GM13977 (cell line): ENCODE data around the gene TBC1D3B.
A peak's percentile ranks its signal among the peaks of the same experiment; 100 is the strongest.
"Not testable (repeated sequence)": the region's sequence is repeated elsewhere in the genome, so short reads cannot be mapped to it uniquely, and the experiment has no call there.

Source experiments
- DNase-seq: peaks from one replicate; pipeline ENCODE4 v3.0.0; 2012; ENCODE audit warnings: low spot score
- in situ Hi-C: fragments of 300-500 bp; cut with MboI; formaldehyde crosslinking; loops from one replicate; pipeline ENCODE4 v1.12.0; 2022; ENCODE audit warnings: low sequenced_read_pairs, low pct_unique_long_range_greater_than_20kb, mixed read lengths, inconsistent platforms; ENCODE audit not compliant: unreplicated experiment
- TF ChIP-seq, protein P1 (sequence below): IDR thresholded peaks from 2 replicates; pipeline ENCODE4 v1.5.1; 2012; ENCODE audit warnings: mild to moderate bottlenecking, control low read depth; ENCODE audit not compliant: insufficient read depth; ENCODE audit errors: extremely low read depth, missing control alignments

TBC1D3B gene

DNA sequence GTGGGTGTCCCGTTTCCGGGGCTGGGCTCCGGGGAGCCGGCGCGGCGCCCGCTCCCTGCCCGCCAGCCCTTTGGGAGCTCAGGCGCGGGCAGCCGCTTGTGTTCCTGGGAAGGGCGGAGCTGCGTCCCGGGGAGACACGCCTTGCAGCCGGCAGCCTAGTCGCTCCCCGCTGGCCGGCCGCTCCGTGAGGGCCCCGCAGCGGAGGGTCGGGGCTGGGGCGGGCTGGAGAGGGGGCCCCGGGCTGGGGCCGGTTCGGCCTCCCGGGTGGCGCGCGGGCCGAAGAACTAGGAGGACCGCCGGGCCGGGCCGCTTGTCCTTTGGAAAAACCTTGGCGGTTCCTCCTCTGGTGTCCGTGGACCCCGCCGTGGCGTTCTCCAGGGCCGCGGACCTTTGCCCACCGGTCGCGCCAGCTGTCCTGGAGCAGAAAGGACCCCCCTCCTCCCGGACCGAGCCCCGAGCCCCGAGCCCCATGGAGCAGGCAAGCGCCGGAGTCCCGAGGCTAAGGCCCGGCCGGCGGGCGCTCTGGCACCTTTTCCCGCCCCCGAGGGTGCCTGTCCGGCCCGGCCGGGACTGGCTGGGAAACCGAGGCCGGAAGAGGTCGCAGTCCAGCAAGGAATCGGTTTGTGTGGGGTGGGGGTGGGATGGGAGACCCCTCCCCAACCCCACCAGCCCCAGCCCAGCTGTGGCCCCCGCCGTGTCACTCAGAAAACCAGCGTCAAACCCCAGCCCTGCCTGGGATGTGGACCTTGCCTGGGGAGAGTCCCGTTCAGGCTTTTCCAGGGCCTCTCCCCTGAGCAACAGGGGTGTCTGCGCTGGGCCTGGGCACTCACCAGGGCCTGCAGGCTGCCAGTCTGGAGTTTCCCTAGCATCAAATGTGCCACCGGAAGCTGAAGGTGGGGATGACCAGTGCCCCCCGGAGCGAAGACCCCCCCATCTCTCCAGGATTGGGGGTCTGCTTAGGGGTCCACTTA is 6.8 kb upstream of the TBC1D3B start:
- in situ Hi-C loops: no loop called here
- peak; percentile 62 for DNase-seq
- TF ChIP-seq, protein P1, sequence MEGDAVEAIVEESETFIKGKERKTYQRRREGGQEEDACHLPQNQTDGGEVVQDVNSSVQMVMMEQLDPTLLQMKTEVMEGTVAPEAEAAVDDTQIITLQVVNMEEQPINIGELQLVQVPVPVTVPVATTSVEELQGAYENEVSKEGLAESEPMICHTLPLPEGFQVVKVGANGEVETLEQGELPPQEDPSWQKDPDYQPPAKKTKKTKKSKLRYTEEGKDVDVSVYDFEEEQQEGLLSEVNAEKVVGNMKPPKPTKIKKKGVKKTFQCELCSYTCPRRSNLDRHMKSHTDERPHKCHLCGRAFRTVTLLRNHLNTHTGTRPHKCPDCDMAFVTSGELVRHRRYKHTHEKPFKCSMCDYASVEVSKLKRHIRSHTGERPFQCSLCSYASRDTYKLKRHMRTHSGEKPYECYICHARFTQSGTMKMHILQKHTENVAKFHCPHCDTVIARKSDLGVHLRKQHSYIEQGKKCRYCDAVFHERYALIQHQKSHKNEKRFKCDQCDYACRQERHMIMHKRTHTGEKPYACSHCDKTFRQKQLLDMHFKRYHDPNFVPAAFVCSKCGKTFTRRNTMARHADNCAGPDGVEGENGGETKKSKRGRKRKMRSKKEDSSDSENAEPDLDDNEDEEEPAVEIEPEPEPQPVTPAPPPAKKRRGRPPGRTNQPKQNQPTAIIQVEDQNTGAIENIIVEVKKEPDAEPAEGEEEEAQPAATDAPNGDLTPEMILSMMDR: no peak

DNA sequence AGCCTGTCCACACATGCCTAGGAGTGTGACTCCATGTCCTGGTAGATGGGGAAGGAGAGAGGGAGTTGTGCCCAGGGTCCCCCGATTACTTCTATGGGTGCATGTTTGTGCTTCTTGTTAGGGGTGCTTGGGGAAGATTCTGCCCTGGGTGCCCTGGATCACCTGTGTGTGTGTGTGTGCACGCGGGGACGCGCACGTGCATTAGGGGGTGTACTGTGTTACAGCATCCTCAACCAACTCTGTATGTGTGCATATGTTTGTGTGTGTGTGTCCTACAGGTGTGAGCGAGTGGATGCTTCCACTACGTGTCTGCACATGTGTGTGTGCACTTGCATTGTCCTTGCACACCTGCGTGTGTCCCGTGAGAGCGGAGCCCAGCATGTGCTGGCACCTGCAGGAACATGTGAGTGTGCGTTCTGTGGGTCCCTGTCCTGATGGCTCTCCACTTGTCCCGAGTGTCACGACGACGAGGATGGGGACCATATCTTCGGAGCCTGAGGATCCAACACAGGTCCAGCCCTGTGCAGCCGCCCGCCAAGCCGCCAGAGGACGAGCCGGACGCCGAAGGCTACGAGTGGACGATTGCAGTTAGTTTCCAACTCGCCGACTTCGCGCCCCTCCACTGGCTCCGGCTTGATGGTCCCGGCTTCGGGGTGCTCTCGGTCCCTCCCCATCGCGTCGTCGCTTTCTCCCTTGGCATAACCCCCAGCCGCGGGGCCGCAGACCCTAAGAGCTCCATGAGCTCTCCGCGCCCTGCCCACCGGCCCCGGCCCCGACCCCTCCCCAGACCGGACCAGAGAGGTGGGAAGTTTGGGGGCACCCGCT is 6.0 kb upstream of the TBC1D3B start:
- in situ Hi-C loops: no loop called here
- TF ChIP-seq, protein P1: no peak
- DNase-seq: no peak

DNA sequence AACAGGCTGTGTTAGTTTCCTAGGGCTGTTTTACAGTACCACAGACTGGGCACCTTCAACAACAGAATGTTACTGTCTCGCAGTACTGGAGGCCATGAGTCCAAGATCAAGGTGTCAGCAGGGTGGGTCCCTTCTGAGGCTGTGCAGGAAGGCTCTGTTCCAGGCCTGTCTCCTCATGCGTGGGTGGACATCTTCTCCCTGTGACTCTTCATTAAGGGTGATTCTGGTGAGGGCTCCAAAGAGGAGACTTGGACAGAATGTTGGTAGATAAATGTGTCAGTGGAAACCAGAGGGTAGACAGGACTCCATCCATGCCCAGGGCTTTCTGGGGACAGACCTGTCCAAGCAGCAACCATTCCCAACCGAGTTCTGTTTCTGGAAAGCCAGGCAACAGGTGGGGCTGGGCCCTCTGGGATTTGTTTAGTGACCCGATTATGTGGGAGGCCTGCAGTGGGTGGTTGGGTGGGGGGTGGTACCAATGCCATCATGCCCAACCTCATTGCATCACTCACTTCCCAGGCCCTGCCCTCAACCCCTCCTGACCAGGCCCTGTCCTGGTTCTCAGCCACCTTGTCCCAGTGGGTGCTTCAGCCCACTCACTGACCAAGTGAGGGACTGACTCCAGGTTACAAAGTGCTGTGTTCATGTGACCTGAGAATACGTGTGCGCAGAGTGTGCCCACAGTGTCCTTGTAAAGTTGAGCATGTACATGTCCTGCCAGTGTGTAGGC is 5.2 kb upstream of the TBC1D3B start:
- DNase-seq, in situ Hi-C loops: not testable (repeated sequence)

DNA sequence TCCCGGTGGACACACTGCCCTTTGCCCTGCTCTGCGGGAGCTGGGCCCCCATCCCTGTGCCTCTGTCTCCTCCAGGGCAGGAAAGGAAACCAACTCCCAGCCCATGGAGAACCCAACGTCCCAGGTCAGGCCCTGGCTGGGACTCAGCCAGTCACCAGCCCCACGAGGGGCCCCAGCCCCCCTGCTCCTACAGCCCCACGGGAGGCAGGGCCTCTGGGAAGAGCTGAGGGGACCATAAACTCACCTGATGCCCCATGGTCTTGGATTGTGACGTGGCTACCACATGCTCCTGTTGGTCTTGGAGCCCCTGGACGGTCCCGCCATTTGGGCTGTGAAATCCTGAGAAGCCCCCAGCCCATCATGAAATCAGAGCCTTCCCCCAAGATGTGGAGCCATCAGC is 7.6 kb downstream of the TBC1D3B start:
- in situ Hi-C loops, DNase-seq: not testable (repeated sequence)

DNA sequence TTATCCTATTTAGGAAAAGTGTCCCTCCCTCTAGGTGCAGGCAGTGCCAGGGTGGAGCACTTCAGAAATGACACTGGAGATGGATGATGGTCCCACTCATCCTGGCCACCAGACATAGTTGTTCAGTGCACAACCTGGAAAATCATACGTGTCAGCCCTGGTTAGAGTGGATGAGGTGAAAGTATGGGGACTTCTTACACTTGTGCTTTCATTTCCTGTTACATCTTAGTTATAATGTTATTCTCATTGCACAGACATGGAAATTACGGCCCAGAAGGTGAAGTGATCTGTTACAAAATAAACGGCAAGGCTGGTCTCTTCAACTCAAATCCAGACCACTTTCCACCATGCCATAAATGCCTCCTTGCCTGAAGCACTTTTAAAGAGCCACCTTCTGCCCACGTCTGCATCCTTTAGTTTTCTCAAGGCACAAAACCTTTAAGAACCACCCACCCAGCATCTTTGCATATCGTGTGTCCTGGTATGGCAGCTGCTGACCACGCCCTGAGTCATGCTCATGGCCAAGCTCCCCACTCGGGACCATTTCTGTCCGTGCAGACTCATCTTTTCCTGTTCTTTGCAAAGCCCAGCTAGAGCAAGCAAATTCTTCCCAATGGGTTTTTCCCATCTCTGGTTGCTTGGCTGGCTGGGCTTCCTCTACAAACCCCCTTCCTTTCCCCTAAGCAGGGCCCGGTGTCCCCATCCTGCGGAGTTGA is 22.4 kb downstream of the TBC1D3B start:
- TF ChIP-seq, protein P1: no peak
- no peak for DNase-seq
- in situ Hi-C loops: no loop called here

DNA sequence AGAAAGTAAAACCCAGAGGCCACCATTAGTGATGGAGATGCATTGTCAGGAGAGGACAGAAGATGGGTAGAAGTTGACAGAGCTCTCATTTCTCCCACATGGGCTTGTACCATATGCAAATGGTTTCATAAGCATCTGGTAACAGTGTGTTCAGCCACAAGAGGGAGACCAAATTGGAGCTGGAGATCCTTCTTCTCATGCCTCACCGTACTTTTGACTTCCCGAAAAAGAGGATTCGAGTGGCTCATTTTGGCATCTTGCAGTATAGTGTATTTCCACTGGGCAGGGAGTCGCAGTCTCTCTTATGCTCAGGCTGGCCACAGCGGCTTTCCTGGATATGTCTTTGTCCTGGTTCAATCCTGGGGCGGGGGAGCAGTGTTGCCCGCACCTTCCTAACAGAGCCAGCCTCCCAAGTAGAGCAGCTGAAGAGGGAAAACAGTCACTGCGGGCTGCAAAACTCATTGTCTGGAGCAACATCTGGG is 23.8 kb downstream of the TBC1D3B start:
- in situ Hi-C loops: no loop called here
- no peak for DNase-seq

More for the DNA sequence above, 23.8 kb downstream of the TBC1D3B start:
- TF ChIP-seq, protein P1: no peak
